A375 (cell line): ENCODE results near the gene C7orf57. TPM values are rescaled to one million over a fixed set of nuclear protein-coding genes. Genes with fewer than 3 reads are reported as not detected.

ENCODE experiments used
- total RNA-seq: library from RNA; depleted of rRNA; stranded (reverse); fragments of >200 nt; shearing (Covaris generic); gene quantifications from 2 replicates; pipeline ENCODE4 v1.2.3, GENCODE V29; 2014; rRNA removed

Gene C7orf57
- 0.08 and 0.32 TPM in 2 replicates for total RNA-seq

GRCh38 chr7:48035301-48035966, at the start of gene C7orf57:
Gene C7orf57, plus strand, starts transcription at chr7:48035543. Its CDS starts 766 bp downstream, at chr7:48036309.

GRCh38 chr7:48028938-48029337, 6.4 kb upstream of the C7orf57 start, which contains the start of gene SUN3:
Gene SUN3, minus strand, starts transcription at chr7:48029107. Its CDS starts 169 bp downstream, at chr7:48028938.

GRCh38 chr7:48089046-48090003, 54.0 kb downstream of the C7orf57 start, which contains the start of gene UPP1:
Gene UPP1, plus strand, starts transcription at chr7:48089265. Its CDS starts 5,519 bp downstream, at chr7:48094784.

Other genes with a start within 250 kb of the C7orf57 start
- 0.29 and 0.41 TPM in 2 replicates for gene PKD1L1, start 87.1 kb upstream of the C7orf57 start, total RNA-seq
- gene HUS1, start 55.9 kb upstream of the C7orf57 start, total RNA-seq: 26.1 and 39.5 TPM in 2 replicates
- 1.2 TPM in 1 of 2 replicates, not detected in the other for gene SUN3, start 6.4 kb upstream of the C7orf57 start, total RNA-seq
- 56.5 and 57.1 TPM in 2 replicates for gene UPP1, start 53.7 kb downstream of the C7orf57 start, total RNA-seq
- 0.94 and 1.0 TPM in 2 replicates for gene ABCA13, start 135.9 kb downstream of the C7orf57 start, total RNA-seq